ENCODE data around the gene RALGAPA1.

GRCh38 chr14:35730871-35731270, 78.2 kb downstream of the RALGAPA1 start:
- no peak for TF ChIP-seq SP1 (CRISPR knock-in tag; conservative IDR thresholded peaks at IDR 0.05)
- no peak for TF ChIP-seq CTCF (IDR thresholded peaks at IDR 0.05)
- TF ChIP-seq STAT6 (CRISPR knock-in tag; conservative IDR thresholded peaks at IDR 0.05; ENCODE audit: low read depth) = no peak
- TF ChIP-seq, protein P1, sequence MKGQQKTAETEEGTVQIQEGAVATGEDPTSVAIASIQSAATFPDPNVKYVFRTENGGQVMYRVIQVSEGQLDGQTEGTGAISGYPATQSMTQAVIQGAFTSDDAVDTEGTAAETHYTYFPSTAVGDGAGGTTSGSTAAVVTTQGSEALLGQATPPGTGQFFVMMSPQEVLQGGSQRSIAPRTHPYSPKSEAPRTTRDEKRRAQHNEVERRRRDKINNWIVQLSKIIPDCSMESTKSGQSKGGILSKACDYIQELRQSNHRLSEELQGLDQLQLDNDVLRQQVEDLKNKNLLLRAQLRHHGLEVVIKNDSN (CRISPR knock-in tag; IDR thresholded peaks at IDR 0.05) = no peak
- TF ChIP-seq, protein P2, sequence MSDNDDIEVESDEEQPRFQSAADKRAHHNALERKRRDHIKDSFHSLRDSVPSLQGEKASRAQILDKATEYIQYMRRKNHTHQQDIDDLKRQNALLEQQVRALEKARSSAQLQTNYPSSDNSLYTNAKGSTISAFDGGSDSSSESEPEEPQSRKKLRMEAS (CRISPR knock-in tag; IDR thresholded peaks at IDR 0.05) = no peak
- TF ChIP-seq, protein P3, sequence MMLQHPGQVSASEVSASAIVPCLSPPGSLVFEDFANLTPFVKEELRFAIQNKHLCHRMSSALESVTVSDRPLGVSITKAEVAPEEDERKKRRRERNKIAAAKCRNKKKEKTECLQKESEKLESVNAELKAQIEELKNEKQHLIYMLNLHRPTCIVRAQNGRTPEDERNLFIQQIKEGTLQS (CRISPR knock-in tag; conservative IDR thresholded peaks at IDR 0.05) = no peak
- no peak for TF ChIP-seq ARID4B (CRISPR knock-in tag; IDR thresholded peaks at IDR 0.05; ENCODE audit: borderline replicate concordance)
- TF ChIP-seq RELA (CRISPR knock-in tag; IDR thresholded peaks at IDR 0.05; ENCODE audit: borderline replicate concordance) = no peak
- TF ChIP-seq ZSCAN18 (CRISPR knock-in tag; IDR thresholded peaks at IDR 0.05) = no peak
- no peak for TF ChIP-seq ZNF121 (CRISPR knock-in tag; IDR thresholded peaks at IDR 0.05)
- no peak for TF ChIP-seq ZNF263 (CRISPR knock-in tag; IDR thresholded peaks at IDR 0.05; ENCODE audit: low read depth)

All from WTC11 (cell line).